ENCODE measurements around the gene ERO1A.

Gene ERO1A

DNA sequence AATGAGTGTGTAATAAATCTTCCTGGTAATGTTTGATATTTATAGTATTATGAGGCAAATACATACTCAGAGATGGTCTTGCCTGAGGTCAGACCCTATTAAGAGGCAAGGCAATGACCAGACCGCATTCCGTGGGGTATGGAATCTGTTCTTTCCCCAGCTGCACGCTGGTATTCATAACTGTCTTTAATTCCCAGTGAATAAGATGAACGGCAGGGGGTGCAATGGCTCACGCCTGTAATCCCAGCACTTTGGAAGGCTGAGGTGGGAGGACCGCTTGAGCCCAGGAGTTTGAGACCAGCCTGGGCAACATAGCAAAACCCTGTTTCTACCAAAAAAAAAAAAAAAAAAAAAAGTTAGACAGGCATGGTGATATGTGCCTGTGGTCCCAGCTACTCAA, 44.6 kb downstream of the ERO1A start:
- FAIRE-seq (no peak), DNase-seq (ENCODE audit: insufficient read length, low spot score) (no peak)
- TF ChIP-seq, protein P1, sequence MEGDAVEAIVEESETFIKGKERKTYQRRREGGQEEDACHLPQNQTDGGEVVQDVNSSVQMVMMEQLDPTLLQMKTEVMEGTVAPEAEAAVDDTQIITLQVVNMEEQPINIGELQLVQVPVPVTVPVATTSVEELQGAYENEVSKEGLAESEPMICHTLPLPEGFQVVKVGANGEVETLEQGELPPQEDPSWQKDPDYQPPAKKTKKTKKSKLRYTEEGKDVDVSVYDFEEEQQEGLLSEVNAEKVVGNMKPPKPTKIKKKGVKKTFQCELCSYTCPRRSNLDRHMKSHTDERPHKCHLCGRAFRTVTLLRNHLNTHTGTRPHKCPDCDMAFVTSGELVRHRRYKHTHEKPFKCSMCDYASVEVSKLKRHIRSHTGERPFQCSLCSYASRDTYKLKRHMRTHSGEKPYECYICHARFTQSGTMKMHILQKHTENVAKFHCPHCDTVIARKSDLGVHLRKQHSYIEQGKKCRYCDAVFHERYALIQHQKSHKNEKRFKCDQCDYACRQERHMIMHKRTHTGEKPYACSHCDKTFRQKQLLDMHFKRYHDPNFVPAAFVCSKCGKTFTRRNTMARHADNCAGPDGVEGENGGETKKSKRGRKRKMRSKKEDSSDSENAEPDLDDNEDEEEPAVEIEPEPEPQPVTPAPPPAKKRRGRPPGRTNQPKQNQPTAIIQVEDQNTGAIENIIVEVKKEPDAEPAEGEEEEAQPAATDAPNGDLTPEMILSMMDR (IDR thresholded peaks at IDR 0.05; ENCODE audit: insufficient read depth, missing control alignments): peak; percentile 42

DNA sequence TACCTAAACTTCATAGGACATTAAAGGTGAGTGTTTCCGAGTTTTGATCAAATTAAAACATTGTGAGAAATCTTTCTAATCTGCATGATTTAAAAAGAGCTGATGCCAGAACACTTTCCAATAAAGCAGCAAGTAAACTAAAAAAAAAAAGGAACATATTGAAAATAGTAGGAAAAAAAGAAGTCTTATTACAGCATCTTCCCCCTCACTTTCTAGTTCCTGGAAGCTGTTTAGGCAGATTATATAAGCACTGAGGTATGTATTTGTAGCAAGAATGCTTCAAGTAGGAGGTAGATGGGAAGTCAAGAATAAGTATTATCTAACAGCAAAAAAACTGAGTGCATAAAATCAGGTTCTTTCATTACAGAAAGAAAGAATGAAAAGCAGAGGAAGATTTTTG, 45.8 kb downstream of the ERO1A start:
- TF ChIP-seq, protein P1 (IDR thresholded peaks at IDR 0.05; ENCODE audit: insufficient read depth, missing control alignments): no peak
- no peak for FAIRE-seq
- no peak for DNase-seq (ENCODE audit: insufficient read length, low spot score)

GRCh38 chr14:52641745-52642144, 53.6 kb downstream of the ERO1A start:
- FAIRE-seq (no peak), DNase-seq (ENCODE audit: insufficient read length, low spot score) (no peak)
- TF ChIP-seq, protein P1 (IDR thresholded peaks at IDR 0.05; ENCODE audit: insufficient read depth, missing control alignments): no peak

DNA sequence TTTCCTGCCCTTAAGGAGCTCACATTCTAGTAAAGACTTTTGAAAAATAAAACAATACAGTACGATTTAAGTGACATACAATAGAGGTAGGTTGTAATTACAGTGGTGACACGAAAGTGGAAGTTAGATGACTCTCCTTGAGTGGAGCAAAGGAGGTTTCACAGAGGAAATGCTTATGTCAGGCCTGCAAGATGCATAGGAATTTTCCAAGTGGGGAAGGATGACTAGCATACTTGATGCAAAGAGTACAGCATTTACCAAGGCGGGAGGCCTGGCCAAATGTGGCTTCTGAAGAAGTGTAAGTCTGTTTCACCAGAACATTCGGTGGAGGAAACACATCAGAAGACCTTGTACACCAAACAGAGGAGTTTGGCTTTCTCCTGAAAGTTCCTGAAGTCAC, 55.2 kb downstream of the ERO1A start:
- TF ChIP-seq, protein P1 (IDR thresholded peaks at IDR 0.05; ENCODE audit: insufficient read depth, missing control alignments): no peak
- DNase-seq (ENCODE audit: insufficient read length, low spot score): no peak
- FAIRE-seq: no peak

- DNase-seq (ENCODE audit: insufficient read length, low spot score) (no peak), FAIRE-seq (no peak)
- TF ChIP-seq, protein P1 (IDR thresholded peaks at IDR 0.05; ENCODE audit: insufficient read depth, missing control alignments): no peak
Measured at GRCh38 chr14:52619687-52620086, 75.7 kb downstream of the ERO1A start.

GRCh38 chr14:52618602-52619001, 76.8 kb downstream of the ERO1A start:
- TF ChIP-seq, protein P1 (IDR thresholded peaks at IDR 0.05; ENCODE audit: insufficient read depth, missing control alignments): no peak
- FAIRE-seq (no peak), DNase-seq (ENCODE audit: insufficient read length, low spot score) (no peak)

DNA sequence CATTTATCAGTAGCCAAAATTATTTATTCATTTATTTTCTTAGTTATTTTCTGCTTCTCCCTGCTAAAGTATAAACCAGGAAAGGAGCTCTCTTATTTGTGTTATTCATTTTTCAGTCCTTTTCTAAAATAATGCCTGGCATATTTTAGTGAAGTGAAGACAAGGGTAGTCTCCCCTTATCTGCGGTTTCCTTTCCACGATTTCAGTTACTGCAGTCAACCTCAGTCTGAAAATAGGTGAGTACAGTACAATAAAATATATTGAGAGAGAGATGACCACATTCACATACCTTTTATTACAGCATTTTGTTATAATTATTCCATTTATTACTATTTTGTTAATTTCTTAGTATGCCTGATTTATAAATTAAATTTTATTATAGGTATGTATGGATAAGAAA, 85.2 kb downstream of the ERO1A start:
- DNase-seq (ENCODE audit: insufficient read length, low spot score) (no peak), FAIRE-seq (no peak)
- TF ChIP-seq, protein P1 (IDR thresholded peaks at IDR 0.05; ENCODE audit: insufficient read depth, missing control alignments): no peak
